COR-L47 (cell line): ENCODE measurements around the gene NLRP9.

Source experiments
- DNase-seq: peaks from one replicate; lab custom pipeline; 2025; lab: John Stamatoyannopoulos, UW

Gene NLRP9

DNA sequence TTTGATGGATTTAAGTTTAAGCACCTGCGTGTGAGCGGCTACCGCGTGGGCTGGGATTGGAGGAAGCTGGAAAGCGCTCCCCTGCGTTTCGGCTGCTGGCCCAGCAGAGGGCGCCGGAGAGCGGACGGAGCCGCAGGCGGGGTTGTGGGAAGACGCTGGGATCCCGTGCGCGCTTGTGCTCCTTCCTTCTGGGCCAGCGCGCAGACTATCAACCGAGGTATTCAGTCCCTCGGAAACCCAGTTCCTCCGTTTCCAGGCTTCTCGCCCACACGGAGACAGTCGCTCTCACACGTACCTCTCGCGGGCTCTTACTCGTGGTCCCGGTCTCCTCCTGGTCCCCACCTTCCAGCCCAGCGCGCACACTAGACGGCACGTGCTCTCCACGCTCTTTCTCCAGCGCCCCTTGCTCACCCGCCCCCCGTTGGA, 34.4 kb downstream of the NLRP9 start:
- DNase-seq, result no peak

GRCh38 chr19:55702131-55702627, 36.0 kb downstream of the NLRP9 start:
- no peak for DNase-seq

DNA sequence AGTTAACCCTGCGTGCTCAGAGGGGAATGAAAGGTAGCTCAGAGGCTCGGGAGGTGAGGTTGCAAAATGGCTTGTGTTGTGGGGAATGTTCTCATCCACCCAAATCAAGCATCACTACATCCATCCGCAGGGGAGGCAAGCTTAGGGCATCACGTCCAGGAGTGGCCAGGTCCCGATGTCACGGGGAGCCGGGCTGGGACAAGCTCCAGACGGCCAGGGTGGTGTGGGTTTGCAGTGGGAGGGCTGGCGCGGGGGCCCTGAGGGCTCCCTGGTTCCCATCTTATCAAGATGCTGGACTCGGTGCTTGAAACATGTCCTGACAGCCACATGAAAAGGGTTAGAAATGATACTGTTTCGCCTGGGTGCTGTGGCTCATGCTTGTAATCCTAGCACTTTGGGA, 37.4 kb downstream of the NLRP9 start:
- DNase-seq, result no peak

GRCh38 chr19:55699221-55699620, 39.0 kb downstream of the NLRP9 start:
- DNase-seq, result no peak

DNA sequence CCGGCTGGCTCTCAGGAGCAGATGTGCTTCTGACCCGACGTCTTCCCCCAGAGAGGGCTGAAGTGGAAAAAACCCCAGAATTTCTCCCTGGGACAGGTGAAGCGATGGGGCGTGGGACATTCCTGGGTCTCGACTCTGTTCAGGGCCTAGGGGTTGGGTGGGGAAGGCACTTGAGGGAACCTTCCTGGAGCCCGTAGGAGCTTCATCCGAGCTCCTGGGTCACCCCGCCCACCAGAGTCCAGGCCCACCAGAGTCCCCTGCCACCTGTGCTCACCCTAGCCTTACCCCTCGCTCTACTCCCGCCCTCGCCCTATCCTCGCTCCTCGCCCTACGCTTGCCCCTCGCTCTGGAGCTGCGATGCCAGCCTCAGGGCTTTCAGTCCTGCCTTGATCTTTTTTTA, 39.9 kb downstream of the NLRP9 start:
- no peak for DNase-seq

- DNase-seq, result no peak
Measured at GRCh38 chr19:55697698-55698097, 40.5 kb downstream of the NLRP9 start.

DNA sequence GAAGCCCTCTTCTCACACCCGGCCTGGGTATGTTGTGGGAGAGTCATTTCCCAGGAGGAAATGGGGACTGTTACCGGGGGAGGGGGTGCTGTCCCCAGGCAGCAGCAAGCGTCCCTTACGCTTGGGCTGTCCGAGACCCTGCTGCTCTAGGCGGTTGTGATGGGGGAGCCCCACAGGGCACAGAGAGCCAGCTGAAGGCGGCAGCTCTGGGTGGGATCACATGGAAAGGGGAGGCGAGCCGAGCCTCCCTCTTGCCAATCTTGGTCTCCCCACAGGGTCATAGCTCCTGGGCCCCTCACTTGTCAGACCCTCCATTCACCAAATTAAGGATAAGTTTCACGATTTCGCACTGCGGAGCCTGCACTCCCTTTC, 41.1 kb downstream of the NLRP9 start:
- DNase-seq, result no peak

DNA sequence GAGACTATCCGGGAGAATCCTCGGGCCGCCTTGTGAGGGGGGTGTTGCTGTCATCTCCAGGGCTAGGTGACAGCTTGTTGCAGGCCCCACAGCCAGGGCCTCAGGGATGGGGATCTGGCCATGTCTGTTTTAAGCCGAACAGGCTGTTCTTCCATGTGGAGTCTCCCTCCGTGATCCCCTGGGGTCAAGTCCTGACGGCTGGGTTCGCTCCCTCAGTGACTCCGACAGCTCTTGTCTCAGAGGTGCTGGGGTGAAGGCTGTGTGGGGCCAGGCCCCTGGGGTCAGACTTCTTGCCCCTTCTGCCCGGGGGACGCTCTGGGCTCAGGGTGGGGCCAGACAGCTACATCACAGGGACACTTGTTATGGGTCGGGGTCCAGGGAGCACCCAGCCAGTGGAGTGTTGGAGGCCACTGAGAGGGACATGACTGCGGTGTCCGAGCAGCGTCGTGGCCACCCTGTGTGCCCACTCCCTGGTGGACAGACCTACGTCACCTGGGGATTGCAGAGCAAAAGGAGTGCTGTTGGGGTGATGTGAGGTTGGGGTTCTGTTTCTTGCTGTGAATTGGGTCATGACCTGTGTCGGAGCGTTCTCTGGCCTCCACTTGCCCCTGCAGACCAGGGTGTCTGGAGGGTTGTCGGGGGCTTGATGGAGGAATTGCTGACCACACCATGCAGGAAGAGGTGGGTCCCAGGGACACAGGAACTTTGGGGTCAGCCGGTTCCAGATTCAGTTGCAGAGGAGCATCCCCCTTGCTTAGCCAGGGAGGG, 41.7 kb downstream of the NLRP9 start:
- DNase-seq, result no peak

- DNase-seq, result no peak
Measured at GRCh38 chr19:55695511-55696290, 42.5 kb downstream of the NLRP9 start.

DNA sequence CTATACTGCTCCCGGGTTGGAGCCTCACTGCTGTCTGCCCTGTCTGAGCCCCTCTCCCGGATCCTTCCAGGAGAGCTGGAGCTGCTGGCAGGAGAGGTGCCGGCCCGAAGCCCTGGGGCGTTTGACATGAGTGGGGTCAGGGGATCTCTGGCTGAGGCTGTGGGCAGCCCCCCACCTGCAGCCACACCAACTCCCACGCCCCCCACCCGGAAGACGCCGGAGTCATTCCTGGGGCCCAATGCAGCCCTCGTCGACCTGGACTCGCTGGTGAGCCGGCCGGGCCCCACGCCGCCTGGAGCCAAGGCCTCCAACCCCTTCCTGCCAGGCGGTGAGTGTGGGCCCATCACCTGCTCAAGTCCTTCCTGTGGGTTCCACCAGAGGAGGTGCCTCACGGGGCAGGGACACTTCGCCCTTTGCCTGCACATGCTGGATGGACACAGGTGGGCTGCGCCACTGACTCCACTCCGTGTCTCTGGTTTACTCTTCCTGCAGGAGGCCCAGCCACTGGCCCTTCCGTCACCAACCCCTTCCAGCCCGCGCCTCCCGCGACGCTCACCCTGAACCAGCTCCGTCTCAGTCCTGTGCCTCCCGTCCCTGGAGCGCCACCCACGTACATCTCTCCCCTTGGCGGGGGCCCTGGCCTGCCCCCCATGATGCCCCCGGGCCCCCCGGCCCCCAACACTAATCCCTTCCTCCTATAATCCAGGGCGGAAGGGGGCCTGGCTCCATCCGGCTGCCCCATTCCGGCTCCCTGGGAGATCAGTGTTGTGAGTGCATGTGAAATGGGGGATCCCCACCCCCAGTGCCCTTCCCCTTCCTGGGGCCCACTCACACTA, 43.3 kb downstream of the NLRP9 start:
- DNase-seq, result no peak

DNA sequence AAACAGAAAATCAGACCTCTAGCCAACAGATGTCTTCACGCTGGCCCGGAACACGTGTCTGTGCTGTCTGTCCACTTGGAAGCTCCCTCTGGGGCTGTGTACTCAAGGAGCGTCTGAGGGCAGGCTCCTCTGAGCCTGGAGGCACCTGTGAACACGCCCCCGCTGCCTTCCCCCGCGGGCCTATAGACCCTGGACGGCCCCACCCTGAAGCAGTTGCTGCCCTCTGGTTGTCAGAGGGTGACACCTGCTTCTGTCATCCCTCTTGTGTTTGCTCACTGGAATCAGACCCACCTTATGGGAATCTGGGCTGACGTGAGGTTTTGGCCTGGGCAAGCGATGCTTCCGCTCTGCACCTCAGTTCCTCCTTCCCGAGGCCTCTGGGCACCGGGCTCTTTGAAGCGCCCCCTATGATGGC, 44.0 kb downstream of the NLRP9 start:
- no peak for DNase-seq

- DNase-seq, result no peak
Measured at GRCh38 chr19:55693336-55693974, 44.7 kb downstream of the NLRP9 start.

- DNase-seq, result no peak
Measured at GRCh38 chr19:55692681-55693081, 45.5 kb downstream of the NLRP9 start.

DNA sequence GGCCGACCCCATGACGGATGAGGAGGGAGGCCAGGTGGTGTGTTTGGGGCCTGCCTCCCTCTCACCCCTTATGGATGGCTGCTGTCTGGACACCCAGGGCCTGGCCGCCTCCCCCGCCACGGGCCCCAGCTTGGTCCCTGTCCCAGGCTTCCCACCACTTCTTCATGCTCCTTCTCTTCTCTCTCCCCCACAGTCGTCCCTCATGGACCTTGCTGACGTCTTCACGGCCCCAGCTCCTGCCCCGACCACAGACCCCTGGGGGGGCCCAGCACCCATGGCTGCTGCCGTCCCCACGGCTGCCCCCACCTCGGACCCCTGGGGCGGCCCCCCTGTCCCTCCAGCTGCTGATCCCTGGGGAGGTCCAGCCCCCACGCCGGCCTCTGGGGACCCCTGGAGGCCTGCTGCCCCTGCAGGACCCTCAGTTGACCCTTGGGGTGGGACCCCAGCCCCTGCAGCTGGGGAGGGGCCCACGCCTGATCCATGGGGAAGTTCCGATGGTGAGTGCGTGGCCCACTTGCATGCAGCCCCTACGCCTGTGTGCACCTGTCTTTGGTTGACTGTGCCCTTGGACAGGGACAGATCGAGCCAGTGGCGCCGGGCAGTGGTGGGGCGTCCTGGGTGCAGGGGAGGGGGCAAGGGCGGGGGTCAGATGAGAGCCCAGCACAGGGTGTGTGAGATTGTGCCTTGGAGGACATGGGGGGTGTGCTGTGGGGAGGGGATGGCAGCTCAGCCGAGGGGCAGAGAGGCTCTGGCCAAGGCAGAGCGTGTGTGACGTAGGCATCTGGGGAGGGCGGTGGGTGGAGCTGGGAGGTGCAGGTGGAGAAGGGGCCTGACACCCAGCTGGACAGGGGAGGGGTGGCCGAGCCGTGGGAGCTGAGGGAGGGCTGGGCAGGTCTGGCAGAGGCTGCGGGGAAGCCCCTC, 46.4 kb downstream of the NLRP9 start:
- DNase-seq, result no peak

- no peak for DNase-seq
Measured at GRCh38 chr19:55690769-55691545, 47.2 kb downstream of the NLRP9 start.

- DNase-seq, result no peak
Measured at GRCh38 chr19:55690109-55690768, 48.0 kb downstream of the NLRP9 start.

DNA sequence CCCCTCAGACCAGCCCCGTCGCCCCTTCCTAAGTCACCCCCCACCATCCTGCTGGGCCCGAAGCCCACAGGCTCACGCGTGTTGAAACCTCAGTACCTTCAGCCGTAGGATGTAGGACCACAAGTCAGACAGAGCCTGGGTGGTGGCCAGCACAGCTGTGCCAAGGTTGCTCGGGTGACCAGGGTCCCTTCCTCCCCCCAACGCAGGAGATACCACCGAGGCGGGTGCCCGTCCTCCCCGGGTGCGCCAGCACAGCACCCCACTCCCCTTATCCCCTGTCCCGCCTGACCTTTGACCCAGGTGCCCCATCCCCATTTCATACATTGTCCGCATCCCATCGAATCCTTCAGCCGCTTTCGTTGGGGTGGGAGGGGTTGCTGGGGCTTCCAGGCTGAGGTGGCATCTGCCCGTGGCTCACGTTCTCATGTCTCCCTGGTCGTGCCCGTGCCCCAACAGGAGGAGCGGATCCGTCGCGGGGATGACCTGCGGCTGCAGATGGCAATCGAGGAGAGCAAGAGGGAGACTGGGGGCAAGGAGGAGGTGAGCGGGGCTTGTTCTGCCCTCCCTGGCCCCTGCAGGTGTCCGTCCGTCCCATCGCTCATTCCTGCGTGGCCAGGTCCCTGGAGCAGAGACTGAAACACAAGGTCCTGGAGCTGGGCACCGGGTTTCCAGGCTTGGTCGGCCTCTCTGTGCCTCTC, 48.6 kb downstream of the NLRP9 start:
- DNase-seq, result no peak

DNA sequence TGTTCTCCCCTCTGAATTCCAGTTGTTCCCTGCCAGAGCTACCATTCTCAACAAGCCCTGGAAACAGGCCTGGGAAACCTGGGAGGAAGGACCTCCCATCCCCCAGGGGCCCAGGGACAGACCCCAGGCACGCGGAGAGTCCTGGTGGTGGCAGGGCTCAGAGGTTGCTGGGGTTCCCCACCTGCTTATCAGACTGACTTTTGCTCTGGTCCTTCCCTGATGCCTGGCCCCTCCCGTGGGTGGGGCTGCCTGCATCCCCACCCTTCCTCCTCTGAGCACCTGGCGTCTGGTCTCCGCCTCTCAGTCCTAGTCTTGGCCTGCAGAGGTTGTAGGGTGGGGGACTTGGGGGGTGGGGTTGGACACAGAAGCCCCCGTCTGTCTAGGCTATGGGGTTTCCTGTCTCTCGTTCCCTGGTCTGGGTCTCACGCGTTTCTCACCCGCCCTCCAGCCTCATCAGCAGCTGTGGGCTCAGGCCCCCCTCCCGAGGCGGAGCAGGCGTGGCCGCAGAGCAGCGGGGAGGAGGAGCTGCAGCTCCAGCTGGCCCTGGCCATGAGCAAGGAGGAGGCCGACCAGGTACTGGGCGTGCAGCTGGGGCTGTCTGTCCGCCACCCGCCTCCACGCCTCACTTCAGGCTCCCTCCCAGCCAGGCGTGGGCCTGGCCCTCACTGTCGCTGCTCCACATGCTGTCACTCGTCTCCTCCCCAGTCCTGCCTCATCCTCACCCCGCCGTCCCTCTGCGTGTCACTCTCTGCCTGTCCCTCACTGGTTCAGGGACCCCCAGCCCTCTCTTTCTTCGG, 49.6 kb downstream of the NLRP9 start:
- DNase-seq, result peak; percentile 55
